Panc1 (cell line): Measurements from ENCODE around the gene NDC1.

Source experiments
- POLR2AphosphoS5 ChIP-seq: IDR thresholded peaks from 2 replicates; pipeline ENCODE4 v1.6.1; 2012; ENCODE audit warnings: mild to moderate bottlenecking, low read depth, low read length, moderate library complexity
- SIN3A ChIP-seq: IDR thresholded peaks from 2 replicates; pipeline ENCODE4 v1.6.1; 2012; ENCODE audit warnings: low read depth, mild to moderate bottlenecking, low read length, moderate library complexity, borderline replicate concordance; ENCODE audit not compliant: insufficient read depth
- TCF7L2 ChIP-seq: IDR thresholded peaks from 2 replicates; pipeline ENCODE4 v1.6.1; 2011; ENCODE audit warnings: mild to moderate bottlenecking, low read depth, low read length, inconsistent platforms
- TF ChIP-seq, protein P1 (sequence below): fragments of 450-650 bp; IDR thresholded peaks from 2 replicates; pipeline ENCODE4 v1.5.1; 2017; ENCODE audit warnings: mild to moderate bottlenecking
- TF ChIP-seq, protein P2 (sequence below), 2 experiments: IDR thresholded peaks; 2 replicates each; pipeline ENCODE4 v1.6.1; 2011 to 2012; ENCODE audit warnings: low read depth in 2 of 2, control low read depth in 1 of 2, low read length in 1 of 2, mild to moderate bottlenecking in 1 of 2, moderate library complexity in 1 of 2; ENCODE audit not compliant: insufficient read depth in 1 of 2

DNA sequence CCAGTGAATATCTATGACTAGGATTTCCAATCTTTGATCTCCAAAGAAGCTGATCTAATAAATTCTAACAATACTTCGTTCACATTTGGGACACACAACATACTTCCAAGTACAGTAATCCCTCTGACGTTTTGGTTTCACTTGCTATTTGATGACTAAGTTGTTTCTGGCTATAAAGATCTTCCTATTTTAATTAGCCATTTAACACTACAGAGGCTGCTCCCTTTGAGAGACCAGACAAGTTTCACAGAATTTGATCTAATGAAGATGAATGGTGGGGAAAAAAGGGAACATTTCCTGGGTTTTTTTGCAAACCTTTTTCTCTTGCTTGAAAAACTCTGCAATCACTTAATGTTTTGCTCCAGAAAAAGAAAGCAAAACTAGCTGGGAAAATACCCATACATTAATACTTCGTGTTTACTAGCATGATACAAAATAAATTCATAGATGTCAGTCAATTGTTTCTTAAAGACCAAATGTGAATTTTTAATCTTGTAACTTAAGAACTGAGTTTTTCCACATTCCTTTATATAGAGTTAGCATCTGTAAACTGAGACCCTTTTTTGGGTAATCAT, 71.2 kb downstream of the NDC1 start:
- TF ChIP-seq, protein P1, sequence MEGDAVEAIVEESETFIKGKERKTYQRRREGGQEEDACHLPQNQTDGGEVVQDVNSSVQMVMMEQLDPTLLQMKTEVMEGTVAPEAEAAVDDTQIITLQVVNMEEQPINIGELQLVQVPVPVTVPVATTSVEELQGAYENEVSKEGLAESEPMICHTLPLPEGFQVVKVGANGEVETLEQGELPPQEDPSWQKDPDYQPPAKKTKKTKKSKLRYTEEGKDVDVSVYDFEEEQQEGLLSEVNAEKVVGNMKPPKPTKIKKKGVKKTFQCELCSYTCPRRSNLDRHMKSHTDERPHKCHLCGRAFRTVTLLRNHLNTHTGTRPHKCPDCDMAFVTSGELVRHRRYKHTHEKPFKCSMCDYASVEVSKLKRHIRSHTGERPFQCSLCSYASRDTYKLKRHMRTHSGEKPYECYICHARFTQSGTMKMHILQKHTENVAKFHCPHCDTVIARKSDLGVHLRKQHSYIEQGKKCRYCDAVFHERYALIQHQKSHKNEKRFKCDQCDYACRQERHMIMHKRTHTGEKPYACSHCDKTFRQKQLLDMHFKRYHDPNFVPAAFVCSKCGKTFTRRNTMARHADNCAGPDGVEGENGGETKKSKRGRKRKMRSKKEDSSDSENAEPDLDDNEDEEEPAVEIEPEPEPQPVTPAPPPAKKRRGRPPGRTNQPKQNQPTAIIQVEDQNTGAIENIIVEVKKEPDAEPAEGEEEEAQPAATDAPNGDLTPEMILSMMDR: no peak
- TF ChIP-seq TCF7L2 (no peak), POLR2AphosphoS5 (no peak), SIN3A (no peak)
- TF ChIP-seq, protein P2, sequence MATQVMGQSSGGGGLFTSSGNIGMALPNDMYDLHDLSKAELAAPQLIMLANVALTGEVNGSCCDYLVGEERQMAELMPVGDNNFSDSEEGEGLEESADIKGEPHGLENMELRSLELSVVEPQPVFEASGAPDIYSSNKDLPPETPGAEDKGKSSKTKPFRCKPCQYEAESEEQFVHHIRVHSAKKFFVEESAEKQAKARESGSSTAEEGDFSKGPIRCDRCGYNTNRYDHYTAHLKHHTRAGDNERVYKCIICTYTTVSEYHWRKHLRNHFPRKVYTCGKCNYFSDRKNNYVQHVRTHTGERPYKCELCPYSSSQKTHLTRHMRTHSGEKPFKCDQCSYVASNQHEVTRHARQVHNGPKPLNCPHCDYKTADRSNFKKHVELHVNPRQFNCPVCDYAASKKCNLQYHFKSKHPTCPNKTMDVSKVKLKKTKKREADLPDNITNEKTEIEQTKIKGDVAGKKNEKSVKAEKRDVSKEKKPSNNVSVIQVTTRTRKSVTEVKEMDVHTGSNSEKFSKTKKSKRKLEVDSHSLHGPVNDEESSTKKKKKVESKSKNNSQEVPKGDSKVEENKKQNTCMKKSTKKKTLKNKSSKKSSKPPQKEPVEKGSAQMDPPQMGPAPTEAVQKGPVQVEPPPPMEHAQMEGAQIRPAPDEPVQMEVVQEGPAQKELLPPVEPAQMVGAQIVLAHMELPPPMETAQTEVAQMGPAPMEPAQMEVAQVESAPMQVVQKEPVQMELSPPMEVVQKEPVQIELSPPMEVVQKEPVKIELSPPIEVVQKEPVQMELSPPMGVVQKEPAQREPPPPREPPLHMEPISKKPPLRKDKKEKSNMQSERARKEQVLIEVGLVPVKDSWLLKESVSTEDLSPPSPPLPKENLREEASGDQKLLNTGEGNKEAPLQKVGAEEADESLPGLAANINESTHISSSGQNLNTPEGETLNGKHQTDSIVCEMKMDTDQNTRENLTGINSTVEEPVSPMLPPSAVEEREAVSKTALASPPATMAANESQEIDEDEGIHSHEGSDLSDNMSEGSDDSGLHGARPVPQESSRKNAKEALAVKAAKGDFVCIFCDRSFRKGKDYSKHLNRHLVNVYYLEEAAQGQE (IDR thresholded peaks at IDR 0.05; ENCODE audit: insufficient read depth in 1 of 2, low read depth in 2 of 2, low read length in 1 of 2): no peak
